Neural cell (in vitro differentiated cells): Measurements from ENCODE around the gene ZBTB25. TPM values are rescaled to one million over a fixed set of nuclear protein-coding genes. Genes with fewer than 3 reads are reported as not detected.

ENCODE experiments used
- H2AFZ ChIP-seq: fragments of 200-600, 300-800 bp; sonication (generic), shearing (Covaris generic); 2 replicates; pipeline ENCODE4 v1.6.0; 2014; ENCODE audit warnings: low read depth, mild to moderate bottlenecking, antibody characterized with exemption, low read length, moderate library complexity
- H3F3A ChIP-seq: fragments of 200-600 bp; shearing (Covaris generic); 2 replicates; pipeline ENCODE4 v1.6.1; 2016; ENCODE audit warnings: mild to moderate bottlenecking, moderate library complexity, mixed read lengths, antibody characterized with exemption, low read length; ENCODE audit not compliant: insufficient read depth, poor library complexity, severe bottlenecking
- H3K27ac ChIP-seq: fragments of 200-600, 300-800 bp; sonication (generic), shearing (Covaris generic); 2 replicates; pipeline ENCODE4 v1.5.1; 2014; ENCODE audit warnings: mild to moderate bottlenecking, low read length, moderate library complexity
- H3K27me3 ChIP-seq: fragments of 300-800, 200-600 bp; sonication (generic), shearing (Covaris generic); 2 replicates; pipeline ENCODE4 v1.6.0; 2014; ENCODE audit warnings: mild to moderate bottlenecking, low read depth, low read length, moderate library complexity; ENCODE audit not compliant: insufficient read depth
- H3K36me3 ChIP-seq: fragments of 300-800, 200-600 bp; sonication (generic), shearing (Covaris generic); 2 replicates; pipeline ENCODE4 v1.5.1; 2014; ENCODE audit warnings: mild to moderate bottlenecking, antibody characterized with exemption, low read length, moderate library complexity; ENCODE audit not compliant: insufficient read depth
- H3K4me2 ChIP-seq: fragments of 300-800, 200-600 bp; sonication (generic), shearing (Covaris generic); 2 replicates; pipeline ENCODE4 v1.6.0; 2014; ENCODE audit warnings: mild to moderate bottlenecking, low read length
- H3K4me3 ChIP-seq: fragments of 300-800, 200-600 bp; sonication (generic), shearing (Covaris generic); 2 replicates; pipeline ENCODE4 v1.5.1; 2014; ENCODE audit warnings: mild to moderate bottlenecking, low read length, moderate library complexity
- H3K79me2 ChIP-seq: fragments of 200-600 bp; shearing (Covaris generic); replicated peaks from 2 replicates; pipeline ENCODE4 v1.6.0; 2014; ENCODE audit warnings: mild to moderate bottlenecking, low read length, moderate library complexity; ENCODE audit not compliant: insufficient read depth
- H3K9ac ChIP-seq: fragments of 300-800, 200-600 bp; sonication (generic), shearing (Covaris generic); 2 replicates; pipeline ENCODE4 v1.6.1; 2016; ENCODE audit warnings: mild to moderate bottlenecking, low read length, mixed read lengths
- H3K9me2 ChIP-seq: fragments of 200-600 bp; shearing (Covaris generic); 2 replicates; pipeline ENCODE4 v1.6.1; 2016; ENCODE audit warnings: mild to moderate bottlenecking, low read length, mixed read lengths; ENCODE audit not compliant: insufficient read depth
- H3K9me3 ChIP-seq: fragments of 200-600, 300-800 bp; sonication (generic), shearing (Covaris generic); 2 replicates; pipeline ENCODE4 v1.6.1; 2016; ENCODE audit warnings: mild to moderate bottlenecking, mixed run types, low read length, moderate library complexity, mixed read lengths
- H4K20me1 ChIP-seq: fragments of 200-600 bp; shearing (Covaris generic); 2 replicates; pipeline ENCODE4 v1.6.1; 2016; ENCODE audit warnings: mild to moderate bottlenecking, mixed run types; ENCODE audit not compliant: insufficient read depth
- CTCF ChIP-seq: fragments of 450-650 bp; IDR thresholded peaks from 2 replicates; pipeline ENCODE4 v1.5.1; 2014; ENCODE audit warnings: antibody characterized with exemption, mild to moderate bottlenecking, moderate library complexity; ENCODE audit not compliant: poor library complexity, severe bottlenecking
- EP300 ChIP-seq: fragments of 450-650 bp; conservative IDR thresholded peaks from 2 replicates; pipeline ENCODE4 v1.6.1; 2014; ENCODE audit warnings: antibody characterized with exemption, mild to moderate bottlenecking, moderate library complexity; ENCODE audit not compliant: poor library complexity, severe bottlenecking
- EZH2 ChIP-seq: fragments of 200-600, 300-800 bp; shearing (Covaris generic), sonication (generic); IDR thresholded peaks from 2 replicates; pipeline ENCODE4 v1.6.1; 2014; ENCODE audit warnings: antibody characterized with exemption, low read length, borderline replicate concordance, mild to moderate bottlenecking; ENCODE audit not compliant: insufficient read depth, poor library complexity, severe bottlenecking
- MXI1 ChIP-seq: fragments of 450-650 bp; conservative IDR thresholded peaks from 2 replicates; pipeline ENCODE4 v1.6.1; 2014; ENCODE audit warnings: antibody characterized with exemption, mild to moderate bottlenecking; ENCODE audit not compliant: poor library complexity, severe bottlenecking
- POLR2AphosphoS5 ChIP-seq: IDR thresholded peaks from 2 replicates; pipeline ENCODE4 v1.6.1; 2012
- RAD21 ChIP-seq: fragments of 450-650 bp; conservative IDR thresholded peaks from 2 replicates; pipeline ENCODE4 v1.6.1; 2014; ENCODE audit warnings: antibody characterized with exemption, mild to moderate bottlenecking, moderate library complexity
- REST ChIP-seq: IDR thresholded peaks from 2 replicates; pipeline ENCODE4 v1.6.1; 2012; ENCODE audit warnings: borderline replicate concordance
- SMC3 ChIP-seq: fragments of 450-650 bp; conservative IDR thresholded peaks from 2 replicates; pipeline ENCODE4 v1.6.1; 2014; ENCODE audit warnings: antibody characterized with exemption, mild to moderate bottlenecking, moderate library complexity; ENCODE audit not compliant: poor library complexity
- TAF1 ChIP-seq: IDR thresholded peaks from 2 replicates; pipeline ENCODE4 v1.6.1; 2012; ENCODE audit warnings: low read depth
- polyA plus RNA-seq: library from polyadenylated mRNA; depleted of rRNA; stranded (reverse); fragments of >200 nt; gene quantifications from 2 replicates; pipeline ENCODE4 v1.2.3, GENCODE V29; 2014

The ZBTB25 gene
- polyA plus RNA-seq, 1 donor from 2014 or later = 5.3 TPM

- Histone ChIP-seq H4K20me1 (no peaks in the 10 kb centered on the region), H3K4me3 (peak overlapping the region; percentile 98), H3K79me2 (peaks cover 66% of the 10 kb centered on the region), H3K27me3 (no peaks in the 10 kb centered on the region), H3K9ac (no peak overlapping the region), H3K36me3 (no peaks in the 10 kb centered on the region), H3K27ac (no peak overlapping the region), H3K9me3 (no peaks in the 10 kb centered on the region), H3K4me2 (no peak overlapping the region), H3K9me2 (no peaks in the 10 kb centered on the region), H2AFZ (no peak overlapping the region), H3F3A (no peaks in the 10 kb centered on the region)
- TF ChIP-seq MXI1 (no peak), RAD21 (no peak), POLR2AphosphoS5 (no peak), TAF1 (no peak), REST (no peak), CTCF (no peak), EP300 (no peak), EZH2 (no peak), SMC3 (no peak)
These were observed 3.9 kb upstream of the ZBTB25 start for GRCh38 chr14:64507376-64508156.

- no peak for TF ChIP-seq EZH2
- no peak for TF ChIP-seq REST
- TF ChIP-seq MXI1 = no peak
- no peak for TF ChIP-seq TAF1
- TF ChIP-seq POLR2AphosphoS5 = no peak
- no peak for TF ChIP-seq RAD21
- no peak for TF ChIP-seq SMC3
- no peak for TF ChIP-seq CTCF
- TF ChIP-seq EP300 = no peak
- no peak overlapping the region for H2AFZ ChIP-seq
- H3K27me3 ChIP-seq = no peaks in the 10 kb centered on the region
- no peak overlapping the region for H3K9ac ChIP-seq
- no peaks in the 10 kb centered on the region for H3F3A ChIP-seq
- H3K27ac ChIP-seq = no peak overlapping the region
- H3K9me2 ChIP-seq = no peaks in the 10 kb centered on the region
- no peaks in the 10 kb centered on the region for H4K20me1 ChIP-seq
- peak overlapping the region; percentile 98 for H3K4me3 ChIP-seq
- H3K4me2 ChIP-seq = no peak overlapping the region
- H3K9me3 ChIP-seq = no peaks in the 10 kb centered on the region
- peaks cover 66% of the 10 kb centered on the region for H3K79me2 ChIP-seq
- no peaks in the 10 kb centered on the region for H3K36me3 ChIP-seq
These were observed 3.1 kb upstream of the ZBTB25 start for GRCh38 chr14:64506721-64507120.
